Measurements from ENCODE around the gene NMUR1.

Gene NMUR1

DNA sequence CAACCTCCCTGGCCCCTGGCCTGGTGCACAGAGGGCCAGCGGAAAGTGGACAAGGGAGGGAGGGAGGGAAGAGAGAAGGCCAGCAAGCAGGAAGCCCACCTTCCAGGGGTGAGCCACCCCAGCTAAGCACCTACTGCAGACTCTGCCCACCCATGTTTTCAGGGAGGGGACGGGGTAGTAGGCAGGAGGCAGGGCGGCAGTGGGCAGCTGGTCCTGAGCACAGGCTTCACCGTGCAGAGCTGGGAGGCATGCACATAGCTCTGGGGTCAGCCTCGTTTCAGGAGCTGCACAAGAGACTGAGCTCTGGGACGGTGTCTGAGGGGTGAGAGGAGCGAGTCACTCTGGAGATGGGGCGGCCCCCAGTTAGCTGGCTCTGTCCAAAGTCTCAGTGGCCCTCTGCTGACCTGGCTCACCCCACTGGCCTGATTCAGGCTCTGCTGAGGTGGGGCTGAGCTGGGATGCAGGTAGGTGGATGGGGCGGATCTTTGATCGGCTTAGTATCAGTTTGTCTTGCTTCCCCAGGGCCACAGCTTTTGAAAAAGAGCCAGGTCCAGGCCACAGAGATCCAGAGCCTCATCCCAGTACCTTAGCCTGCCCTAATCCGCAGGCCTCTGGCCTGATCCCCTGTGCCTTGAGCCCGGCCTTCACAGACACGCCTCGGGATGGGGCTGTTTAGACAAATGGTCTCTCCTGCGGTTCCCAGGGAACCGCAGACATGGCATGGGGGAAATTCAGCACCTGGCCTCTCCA lies 3.7 kb downstream of the NMUR1 start:
- H3K4me1 ChIP-seq: peaks cover 0 to 14% (median 9%) of the 10 kb centered on the region in 4 donors
- intact Hi-C loops (cut with DNase I; ENCODE audit: low total_unique reads): no loop called here
- no peak overlapping the region for H3K4me3 ChIP-seq
- no peak overlapping the region for H3K27ac ChIP-seq
- H3K9me3 ChIP-seq: no peaks in the 10 kb centered on the region
- H3K36me3 ChIP-seq: no peaks in the 10 kb centered on the region
- TF ChIP-seq, protein P1, sequence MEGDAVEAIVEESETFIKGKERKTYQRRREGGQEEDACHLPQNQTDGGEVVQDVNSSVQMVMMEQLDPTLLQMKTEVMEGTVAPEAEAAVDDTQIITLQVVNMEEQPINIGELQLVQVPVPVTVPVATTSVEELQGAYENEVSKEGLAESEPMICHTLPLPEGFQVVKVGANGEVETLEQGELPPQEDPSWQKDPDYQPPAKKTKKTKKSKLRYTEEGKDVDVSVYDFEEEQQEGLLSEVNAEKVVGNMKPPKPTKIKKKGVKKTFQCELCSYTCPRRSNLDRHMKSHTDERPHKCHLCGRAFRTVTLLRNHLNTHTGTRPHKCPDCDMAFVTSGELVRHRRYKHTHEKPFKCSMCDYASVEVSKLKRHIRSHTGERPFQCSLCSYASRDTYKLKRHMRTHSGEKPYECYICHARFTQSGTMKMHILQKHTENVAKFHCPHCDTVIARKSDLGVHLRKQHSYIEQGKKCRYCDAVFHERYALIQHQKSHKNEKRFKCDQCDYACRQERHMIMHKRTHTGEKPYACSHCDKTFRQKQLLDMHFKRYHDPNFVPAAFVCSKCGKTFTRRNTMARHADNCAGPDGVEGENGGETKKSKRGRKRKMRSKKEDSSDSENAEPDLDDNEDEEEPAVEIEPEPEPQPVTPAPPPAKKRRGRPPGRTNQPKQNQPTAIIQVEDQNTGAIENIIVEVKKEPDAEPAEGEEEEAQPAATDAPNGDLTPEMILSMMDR (IDR thresholded peaks at IDR 0.05): no peak
- H3K27me3 ChIP-seq: peaks cover 0 to 6% of the 10 kb centered on the region in 2 donors
- peak in 1 of 2 donors; percentile 43 for DNase-seq

DNA sequence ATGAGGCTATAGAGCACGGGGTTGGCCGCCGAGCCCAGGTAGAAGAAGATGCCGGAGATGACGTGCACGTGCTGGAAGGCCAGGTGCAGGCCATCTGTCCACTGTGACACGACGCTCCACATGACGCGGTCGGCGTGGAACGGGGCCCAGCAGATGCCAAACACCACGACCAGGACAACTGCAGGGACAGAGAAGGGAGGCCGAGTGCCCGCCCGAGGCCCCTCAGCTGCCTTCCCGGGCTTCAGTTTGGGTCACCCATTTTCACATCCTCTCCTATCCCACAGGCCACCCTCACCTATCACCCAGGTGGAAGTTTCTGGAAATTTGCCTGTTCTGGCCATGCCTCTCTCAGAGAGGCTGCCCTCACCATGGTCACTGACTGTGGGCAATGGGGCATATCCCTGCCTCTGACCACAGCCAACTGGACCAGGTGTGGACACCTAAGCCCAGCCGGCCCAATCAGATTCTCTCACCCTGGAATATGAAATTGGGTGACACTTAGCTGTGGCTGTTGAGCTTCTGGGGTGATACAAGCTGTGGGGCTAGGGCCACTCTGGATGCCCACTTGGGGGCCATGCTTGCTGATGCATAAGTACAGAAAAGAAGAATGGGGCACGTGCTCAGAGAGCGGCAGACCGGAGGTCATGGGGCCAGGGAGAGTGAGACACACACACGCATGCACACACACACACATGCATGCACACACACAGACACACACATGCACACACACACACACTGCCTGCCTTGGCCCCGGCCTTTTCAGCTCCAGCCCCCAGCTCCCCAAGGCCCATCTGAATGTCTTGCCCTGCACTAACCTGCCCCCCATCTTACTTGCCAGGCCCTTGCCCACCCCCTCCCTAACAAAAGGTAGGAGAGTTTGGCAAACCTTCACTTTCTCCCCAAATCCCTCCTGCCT lies 4.7 kb downstream of the NMUR1 start:
- peaks cover 0 to 6% of the 10 kb centered on the region in 2 donors for H3K27me3 ChIP-seq
- H3K4me3 ChIP-seq: no peak overlapping the region
- intact Hi-C loops (cut with DNase I; ENCODE audit: low total_unique reads): no loop called here
- no peak overlapping the region for H3K27ac ChIP-seq
- no peaks in the 10 kb centered on the region for H3K36me3 ChIP-seq
- peaks cover 0 to 11% (median 6%) of the 10 kb centered on the region in 4 donors for H3K4me1 ChIP-seq
- TF ChIP-seq, protein P1 (IDR thresholded peaks at IDR 0.05): no peak
- H3K9me3 ChIP-seq: no peaks in the 10 kb centered on the region
- peak in 1 of 2 donors; percentile 9 for DNase-seq

DNA sequence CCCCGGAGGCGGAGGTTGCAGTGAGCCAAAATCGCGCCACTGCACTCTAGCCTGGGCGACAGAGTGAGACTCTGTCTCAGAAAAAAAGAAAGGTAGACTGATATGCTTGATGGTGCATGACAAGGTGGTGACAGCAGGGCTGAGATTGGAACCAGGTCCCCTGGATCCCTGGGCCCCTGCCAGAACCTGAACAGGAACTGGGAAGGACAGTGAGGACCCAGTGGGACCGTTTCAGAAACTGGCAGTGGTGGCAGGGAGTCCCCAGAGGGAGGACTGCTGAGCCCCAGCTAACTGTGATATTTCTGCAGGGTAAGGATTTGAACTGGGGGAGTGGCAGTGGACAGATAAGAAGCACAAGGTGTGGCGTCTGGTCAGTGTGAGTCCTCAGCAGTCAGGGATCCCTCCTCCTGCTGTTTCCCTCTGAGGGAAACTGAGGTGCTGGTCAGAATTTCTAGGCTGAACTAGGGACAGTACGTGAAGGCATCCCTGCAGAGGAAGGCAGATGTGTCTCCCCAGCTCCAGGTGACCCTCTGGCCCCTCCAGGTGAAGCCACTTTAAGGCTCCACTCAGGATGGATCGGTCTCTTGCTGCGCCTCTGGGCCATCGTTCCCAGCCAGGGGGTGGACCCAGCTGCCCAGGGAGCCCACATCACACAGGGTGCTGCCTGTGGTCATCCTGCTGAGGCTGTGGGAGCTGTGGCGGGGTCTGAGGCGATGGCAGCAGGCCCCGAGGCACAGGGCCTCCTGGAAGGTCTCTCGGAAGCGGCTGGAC lies 5.6 kb downstream of the NMUR1 start:
- H3K36me3 ChIP-seq: no peaks in the 10 kb centered on the region
- no peaks in the 10 kb centered on the region for H3K27me3 ChIP-seq
- TF ChIP-seq, protein P1 (IDR thresholded peaks at IDR 0.05): no peak
- H3K4me3 ChIP-seq: no peak overlapping the region
- DNase-seq: peak in 1 of 2 donors; percentile 42
- H3K27ac ChIP-seq: no peak overlapping the region
- H3K4me1 ChIP-seq: peaks cover 0 to 4% (median 0%) of the 10 kb centered on the region in 4 donors
- no peaks in the 10 kb centered on the region for H3K9me3 ChIP-seq
- intact Hi-C loops (cut with DNase I; ENCODE audit: low total_unique reads): loop anchor here (5.0 kb wide), 1 partner anchor 33 kb away; no protein-coding TSS in a partner anchor

DNA sequence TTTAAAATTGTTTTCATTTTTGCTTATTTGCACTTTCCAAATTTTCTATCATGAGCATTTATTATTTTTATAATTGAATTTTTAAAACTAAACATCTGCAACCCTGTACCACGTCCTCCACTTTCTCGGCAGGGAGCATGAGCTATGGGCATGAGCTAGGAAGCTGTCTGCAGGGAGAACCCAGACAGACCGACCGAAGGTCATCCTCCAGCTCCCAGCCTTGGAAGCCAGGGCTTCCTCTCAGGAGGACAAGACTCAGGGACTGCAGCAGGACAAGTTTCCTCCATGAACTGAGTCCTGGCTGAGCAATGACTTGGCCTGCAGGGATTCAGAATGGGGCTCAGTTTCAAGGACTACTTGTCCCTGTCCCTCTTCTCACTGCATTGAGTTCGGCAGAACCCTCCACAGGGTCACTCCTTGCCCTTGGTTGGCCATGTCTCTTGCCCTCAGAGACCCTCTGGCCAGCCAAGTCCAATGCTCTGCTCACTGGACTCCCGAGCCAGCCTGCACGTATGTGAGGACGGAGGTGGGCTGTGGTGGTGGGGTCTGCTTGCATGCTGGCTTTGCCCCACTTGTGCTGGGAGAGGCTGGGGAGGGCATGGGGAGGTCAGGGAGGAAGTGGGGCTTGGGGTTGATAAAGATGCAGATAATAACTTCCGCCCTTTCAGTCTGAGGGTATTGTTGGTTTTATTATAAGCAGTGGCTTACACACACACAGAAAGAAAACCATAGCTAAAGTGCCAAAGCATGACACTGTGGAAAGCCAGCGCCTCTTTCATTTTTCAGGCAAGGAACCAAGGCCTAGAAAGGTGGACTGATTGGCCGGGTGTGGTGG lies 6.6 kb downstream of the NMUR1 start:
- Histone ChIP-seq H3K27me3 (no peaks in the 10 kb centered on the region), H3K36me3 (no peaks in the 10 kb centered on the region), H3K27ac (no peak overlapping the region), H3K9me3 (no peaks in the 10 kb centered on the region), H3K4me1 (peaks cover 0 to 4% (median 0%) of the 10 kb centered on the region in 4 donors), H3K4me3 (no peak overlapping the region)
- peak in 1 of 2 donors; percentile 48 for DNase-seq
- TF ChIP-seq, protein P1 (IDR thresholded peaks at IDR 0.05): no peak
- intact Hi-C loops (cut with DNase I; ENCODE audit: low total_unique reads): loop anchor here (5.0 kb wide), 1 partner anchor 34 kb away; no protein-coding TSS in a partner anchor

All from tibial artery (tissue), 4 donors.